Breast epithelium (tissue), 3 donors: ENCODE data around the gene TBPL2.

Experiments
- POLR2A ChIP-seq: fragments of 450-650 bp; IDR thresholded peaks from one replicate; pipeline ENCODE4 v1.6.1; 2016; ENCODE audit warnings: antibody characterized with exemption, mild to moderate bottlenecking, moderate library complexity
- POLR2AphosphoS5 ChIP-seq, 3 donors: sonication (generic); formaldehyde crosslinking; IDR thresholded peaks; one replicate each; pipeline ENCODE4 v1.6.1; 2017; ENCODE audit warnings: antibody characterized with exemption in 3 of 3
- TF ChIP-seq, protein P1 (sequence below), 3 donors: fragments of 450-650 bp; IDR thresholded peaks; one replicate each; pipeline ENCODE4 v1.5.1; 2016 to 2017; ENCODE audit warnings: antibody characterized with exemption in 3 of 3, mild to moderate bottlenecking in 3 of 3, moderate library complexity in 3 of 3

DNA sequence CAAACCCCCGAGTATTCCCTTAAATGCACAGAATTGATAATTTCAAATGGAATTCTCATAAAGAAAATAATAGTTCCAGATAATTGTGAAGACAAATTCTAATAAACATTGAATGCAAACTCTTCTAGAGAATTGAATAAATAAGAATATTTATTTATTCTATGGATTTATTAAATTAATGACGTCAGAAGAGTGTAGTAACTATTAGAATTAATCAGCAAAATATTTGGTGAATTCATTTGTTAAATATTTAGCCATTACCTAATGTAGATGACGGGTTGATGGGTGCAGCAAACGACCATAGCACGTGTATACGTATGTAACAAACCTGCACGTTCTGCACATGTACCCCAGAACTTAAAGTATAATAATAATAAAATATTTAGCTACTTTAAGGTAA lies 33.4 kb upstream of the TBPL2 start:
- TF ChIP-seq, protein P1, sequence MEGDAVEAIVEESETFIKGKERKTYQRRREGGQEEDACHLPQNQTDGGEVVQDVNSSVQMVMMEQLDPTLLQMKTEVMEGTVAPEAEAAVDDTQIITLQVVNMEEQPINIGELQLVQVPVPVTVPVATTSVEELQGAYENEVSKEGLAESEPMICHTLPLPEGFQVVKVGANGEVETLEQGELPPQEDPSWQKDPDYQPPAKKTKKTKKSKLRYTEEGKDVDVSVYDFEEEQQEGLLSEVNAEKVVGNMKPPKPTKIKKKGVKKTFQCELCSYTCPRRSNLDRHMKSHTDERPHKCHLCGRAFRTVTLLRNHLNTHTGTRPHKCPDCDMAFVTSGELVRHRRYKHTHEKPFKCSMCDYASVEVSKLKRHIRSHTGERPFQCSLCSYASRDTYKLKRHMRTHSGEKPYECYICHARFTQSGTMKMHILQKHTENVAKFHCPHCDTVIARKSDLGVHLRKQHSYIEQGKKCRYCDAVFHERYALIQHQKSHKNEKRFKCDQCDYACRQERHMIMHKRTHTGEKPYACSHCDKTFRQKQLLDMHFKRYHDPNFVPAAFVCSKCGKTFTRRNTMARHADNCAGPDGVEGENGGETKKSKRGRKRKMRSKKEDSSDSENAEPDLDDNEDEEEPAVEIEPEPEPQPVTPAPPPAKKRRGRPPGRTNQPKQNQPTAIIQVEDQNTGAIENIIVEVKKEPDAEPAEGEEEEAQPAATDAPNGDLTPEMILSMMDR (IDR thresholded peaks at IDR 0.05): no peak
- TF ChIP-seq POLR2A (no peak), POLR2AphosphoS5 (IDR thresholded peaks at IDR 0.05) (no peak)
